Measurements from ENCODE around the gene NCEH1.

The NCEH1 gene

GRCh38 chr3:172751175-172751704 lies 40.4 kb upstream of the NCEH1 start:
- peak overlapping the region; percentile 87 for H3K14ac ChIP-seq (ENCODE audit: low read length)
- H4K8ac ChIP-seq (ENCODE audit: low read depth, low read length) = peak overlapping the region; percentile 89
- H3K4me3 ChIP-seq (ENCODE audit: low read depth, low read length) = peak overlapping the region; percentile 94
- H3K4ac ChIP-seq (ENCODE audit: low read depth, low read length) = peak overlapping the region; percentile 89
- no peaks in the 10 kb centered on the region for H3K27me3 ChIP-seq (ENCODE audit: insufficient read depth, low read length)
- peak overlapping the region; percentile 97 for H3K18ac ChIP-seq (ENCODE audit: low read length)
- no peaks in the 10 kb centered on the region for H3K9me3 ChIP-seq (ENCODE audit: insufficient read depth, low read depth, low read length)
- peak overlapping the region; percentile 73 for H4K12ac ChIP-seq (ENCODE audit: low read depth, low read length)
- no peak overlapping the region for H2BK12ac ChIP-seq (ENCODE audit: low read length)
- H3K36me3 ChIP-seq (ENCODE audit: control insufficient read depth in 1 of 2, insufficient read depth in 2 of 2, low read length in 2 of 2) = peaks cover 0 to 2% of the 10 kb centered on the region in 2 experiments
- peak overlapping the region; percentile 90 for H2BK5ac ChIP-seq (ENCODE audit: low read depth, low read length, poor library complexity)
- no CpG with 5 or more reads among the region's 14 CpGs for WGBS (ENCODE audit: extremely low coverage, insufficient coverage, insufficient read length)
- peaks cover 11% of the 10 kb centered on the region for H3K79me2 ChIP-seq (ENCODE audit: control insufficient read depth, insufficient read depth, low read length, poor library complexity)
- H3K23ac ChIP-seq (ENCODE audit: low read length) = no peak overlapping the region
- peaks cover 4% of the 10 kb centered on the region for H3K79me1 ChIP-seq (ENCODE audit: low read length)
- H3K27ac ChIP-seq (ENCODE audit: low read depth, low read length) = peak overlapping the region; percentile 75
- H2AFZ ChIP-seq (ENCODE audit: insufficient read depth, low read length, poor library complexity) = peak overlapping the region; percentile 98
- H2BK120ac ChIP-seq (ENCODE audit: insufficient read depth, low read length, poor library complexity) = peak overlapping the region; percentile 62
- peak in 1 of 2 donors; percentile 36 for DNase-seq
- H3K4me2 ChIP-seq (ENCODE audit: low read length) = peak overlapping the region; percentile 81
- H2AK5ac ChIP-seq (ENCODE audit: low read length) = no peak overlapping the region
- H3K9ac ChIP-seq (ENCODE audit: low read length) = peak overlapping the region; percentile 96
- peak overlapping the region; percentile 86 for H4K91ac ChIP-seq (ENCODE audit: low read depth, low read length)
- H3K4me1 ChIP-seq (ENCODE audit: control insufficient read depth in 1 of 2, insufficient read depth in 2 of 2, low read length in 2 of 2) = no peaks in the 10 kb centered on the region

- Histone ChIP-seq H3K18ac (ENCODE audit: low read length) (peak within 1 kb of the TSS; percentile 97), H2BK5ac (ENCODE audit: low read depth, low read length, poor library complexity) (peak within 1 kb of the TSS; percentile 90), H3K79me1 (ENCODE audit: low read length) (peaks cover 4% of the 10 kb centered on the region), H2AFZ (ENCODE audit: insufficient read depth, low read length, poor library complexity) (peak within 1 kb of the TSS; percentile 98), H2BK12ac (ENCODE audit: low read length) (no peak within 1 kb of the TSS), H4K91ac (ENCODE audit: low read depth, low read length) (peak within 1 kb of the TSS; percentile 86), H3K14ac (ENCODE audit: low read length) (peak within 1 kb of the TSS; percentile 87), H3K4ac (ENCODE audit: low read depth, low read length) (peak within 1 kb of the TSS; percentile 89), H3K36me3 (ENCODE audit: control insufficient read depth in 1 of 2, insufficient read depth in 2 of 2, low read length in 2 of 2) (no peaks in the 10 kb centered on the region), H3K4me2 (ENCODE audit: low read length) (peak within 1 kb of the TSS; percentile 81), H3K4me1 (ENCODE audit: control insufficient read depth in 1 of 2, insufficient read depth in 2 of 2, low read length in 2 of 2) (no peaks in the 10 kb centered on the region), H4K12ac (ENCODE audit: low read depth, low read length) (peak within 1 kb of the TSS; percentile 73), H3K9me3 (ENCODE audit: insufficient read depth, low read depth, low read length) (no peaks in the 10 kb centered on the region), H3K27me3 (ENCODE audit: insufficient read depth, low read length) (no peaks in the 10 kb centered on the region), H3K4me3 (ENCODE audit: low read depth, low read length) (peak within 1 kb of the TSS; percentile 94), H3K23ac (ENCODE audit: low read length) (no peak within 1 kb of the TSS), H2AK5ac (ENCODE audit: low read length) (no peak within 1 kb of the TSS), H3K27ac (ENCODE audit: low read depth, low read length) (peak within 1 kb of the TSS; percentile 75), H3K79me2 (ENCODE audit: control insufficient read depth, insufficient read depth, low read length, poor library complexity) (peaks cover 11% of the 10 kb centered on the region), H2BK120ac (ENCODE audit: insufficient read depth, low read length, poor library complexity) (peak within 1 kb of the TSS; percentile 62), H4K8ac (ENCODE audit: low read depth, low read length) (peak within 1 kb of the TSS; percentile 89), H3K9ac (ENCODE audit: low read length) (peak within 1 kb of the TSS; percentile 96)
- no CpG with 5 or more reads among the region's 49 CpGs for WGBS (ENCODE audit: extremely low coverage, insufficient coverage, insufficient read length)
- peak; percentile 100 for DNase-seq
These were observed 39.7 kb upstream of the NCEH1 start, which contains the start of gene ECT2 for GRCh38 chr3:172750368-172751174. TSS of gene ECT2 (plus strand) at chr3:172750726. CDS start at chr3:172754531, 3,805 bp downstream.

GRCh38 chr3:172750069-172750367 lies 39.2 kb upstream of the NCEH1 start:
- no peak overlapping the region for H3K9ac ChIP-seq (ENCODE audit: low read length)
- no peaks in the 10 kb centered on the region for H3K9me3 ChIP-seq (ENCODE audit: insufficient read depth, low read depth, low read length)
- no CpG with 5 or more reads among the region's 9 CpGs for WGBS (ENCODE audit: extremely low coverage, insufficient coverage, insufficient read length)
- H4K8ac ChIP-seq (ENCODE audit: low read depth, low read length) = no peak overlapping the region
- no peak overlapping the region for H4K12ac ChIP-seq (ENCODE audit: low read depth, low read length)
- no peaks in the 10 kb centered on the region for H3K4me1 ChIP-seq (ENCODE audit: control insufficient read depth in 1 of 2, insufficient read depth in 2 of 2, low read length in 2 of 2)
- H2BK5ac ChIP-seq (ENCODE audit: low read depth, low read length, poor library complexity) = no peak overlapping the region
- H2BK12ac ChIP-seq (ENCODE audit: low read length) = no peak overlapping the region
- no peak overlapping the region for H2BK120ac ChIP-seq (ENCODE audit: insufficient read depth, low read length, poor library complexity)
- H2AK5ac ChIP-seq (ENCODE audit: low read length) = no peak overlapping the region
- H3K18ac ChIP-seq (ENCODE audit: low read length) = no peak overlapping the region
- H3K79me1 ChIP-seq (ENCODE audit: low read length) = peaks cover 4% of the 10 kb centered on the region
- no peaks in the 10 kb centered on the region for H3K27me3 ChIP-seq (ENCODE audit: insufficient read depth, low read length)
- H3K4me3 ChIP-seq (ENCODE audit: low read depth, low read length) = no peak overlapping the region
- no peak overlapping the region for H2AFZ ChIP-seq (ENCODE audit: insufficient read depth, low read length, poor library complexity)
- no peaks in the 10 kb centered on the region for H3K36me3 ChIP-seq (ENCODE audit: control insufficient read depth in 1 of 2, insufficient read depth in 2 of 2, low read length in 2 of 2)
- peak in 1 of 2 donors; percentile 63 for DNase-seq
- no peak overlapping the region for H4K91ac ChIP-seq (ENCODE audit: low read depth, low read length)
- no peak overlapping the region for H3K23ac ChIP-seq (ENCODE audit: low read length)
- no peak overlapping the region for H3K4ac ChIP-seq (ENCODE audit: low read depth, low read length)
- H3K27ac ChIP-seq (ENCODE audit: low read depth, low read length) = peak overlapping the region; percentile 29
- peaks cover 11% of the 10 kb centered on the region for H3K79me2 ChIP-seq (ENCODE audit: control insufficient read depth, insufficient read depth, low read length, poor library complexity)
- H3K14ac ChIP-seq (ENCODE audit: low read length) = no peak overlapping the region
- H3K4me2 ChIP-seq (ENCODE audit: low read length) = peak overlapping the region; percentile 62

GRCh38 chr3:172749230-172749965 lies 38.5 kb upstream of the NCEH1 start:
- Histone ChIP-seq H3K9me3 (ENCODE audit: insufficient read depth, low read depth, low read length) (no peaks in the 10 kb centered on the region), H2BK12ac (ENCODE audit: low read length) (no peak overlapping the region)

More at GRCh38 chr3:172749230-172749965, 38.5 kb upstream of the NCEH1 start:
- H2BK120ac ChIP-seq (ENCODE audit: insufficient read depth, low read length, poor library complexity) = no peak overlapping the region
- no peak overlapping the region for H4K12ac ChIP-seq (ENCODE audit: low read depth, low read length)
- H3K14ac ChIP-seq (ENCODE audit: low read length) = no peak overlapping the region
- H3K4me1 ChIP-seq (ENCODE audit: control insufficient read depth in 1 of 2, insufficient read depth in 2 of 2, low read length in 2 of 2) = no peaks in the 10 kb centered on the region
- H3K79me2 ChIP-seq (ENCODE audit: control insufficient read depth, insufficient read depth, low read length, poor library complexity) = peaks cover 11% of the 10 kb centered on the region
- H3K4ac ChIP-seq (ENCODE audit: low read depth, low read length) = no peak overlapping the region
- peak; percentile 55 to 79 for DNase-seq
- H4K8ac ChIP-seq (ENCODE audit: low read depth, low read length) = no peak overlapping the region
- no peak overlapping the region for H3K4me2 ChIP-seq (ENCODE audit: low read length)
- H2AFZ ChIP-seq (ENCODE audit: insufficient read depth, low read length, poor library complexity) = no peak overlapping the region
- no peak overlapping the region for H3K4me3 ChIP-seq (ENCODE audit: low read depth, low read length)
- H3K27me3 ChIP-seq (ENCODE audit: insufficient read depth, low read length) = no peaks in the 10 kb centered on the region
- WGBS (ENCODE audit: extremely low coverage, insufficient coverage, insufficient read length) = no CpG with 5 or more reads among the region's 8 CpGs
- no peak overlapping the region for H3K23ac ChIP-seq (ENCODE audit: low read length)
- no peaks in the 10 kb centered on the region for H3K36me3 ChIP-seq (ENCODE audit: control insufficient read depth in 1 of 2, insufficient read depth in 2 of 2, low read length in 2 of 2)
- peaks cover 4% of the 10 kb centered on the region for H3K79me1 ChIP-seq (ENCODE audit: low read length)
- H3K27ac ChIP-seq (ENCODE audit: low read depth, low read length) = no peak overlapping the region
- no peak overlapping the region for H2AK5ac ChIP-seq (ENCODE audit: low read length)
- no peak overlapping the region for H3K18ac ChIP-seq (ENCODE audit: low read length)
- H3K9ac ChIP-seq (ENCODE audit: low read length) = no peak overlapping the region
- no peak overlapping the region for H4K91ac ChIP-seq (ENCODE audit: low read depth, low read length)
- no peak overlapping the region for H2BK5ac ChIP-seq (ENCODE audit: low read depth, low read length, poor library complexity)
